H1 (cell line): ENCODE measurements around the gene GPR162. TPM values are rescaled to one million over a fixed set of nuclear protein-coding genes. Genes with fewer than 3 reads are reported as not detected.

Experiments
- CTCF ChIA-PET: fragments of 300-600 bp; sonication (Branson Sonifier 250); formaldehyde crosslinking; loops from one replicate; lab custom pipeline; 2021; ENCODE audit not compliant: partially characterized antibody; lab: Charles Lee
- POLR2A ChIA-PET: fragments of 300-600 bp; sonication (Branson Sonifier 250); formaldehyde crosslinking; loops from one replicate; lab custom pipeline; 2021; ENCODE audit warnings: inconsistent platforms; ENCODE audit not compliant: partially characterized antibody; lab: Charles Lee
- DNase-seq, 2 experiments: peaks; one replicate each; pipeline versions ENCODE4 v3.0.0 to v3.0.0-alpha.2; 2010 to 2022; ENCODE audit warnings: low spot score in 2 of 2, low read depth in 1 of 2, mixed read lengths in 1 of 2
- FAIRE-seq: peaks from 2 replicates; lab custom pipeline; 2011; peaks lifted over from hg19 to GRCh38; lab: Jason Lieb, UNC
- H2AFZ ChIP-seq: 2 replicates; pipeline ENCODE4 v1.8.1; 2012; ENCODE audit warnings: low read length, inconsistent platforms
- H2AK5ac ChIP-seq: 2 replicates; pipeline ENCODE4 v1.6.1; 2013; ENCODE audit warnings: low read depth, low read length
- H2BK120ac ChIP-seq: replicated peaks from 2 replicates; pipeline ENCODE3; 2013; ENCODE audit warnings: low read depth, low read length, inconsistent platforms
- H2BK12ac ChIP-seq: 2 replicates; pipeline ENCODE4 v1.6.1; 2013; ENCODE audit warnings: low read depth, low read length
- H2BK15ac ChIP-seq: 2 replicates; pipeline ENCODE4 v1.6.1; 2013; ENCODE audit warnings: low read length
- H2BK20ac ChIP-seq: 2 replicates; pipeline ENCODE4 v1.6.1; 2013; ENCODE audit warnings: low read length
- H2BK5ac ChIP-seq: 2 replicates; pipeline ENCODE4 v1.6.1; 2013; ENCODE audit warnings: low read depth, low read length
- H3K14ac ChIP-seq: 2 replicates; pipeline ENCODE4 v1.6.1; 2013; ENCODE audit warnings: inconsistent platforms; ENCODE audit not compliant: insufficient read length
- H3K18ac ChIP-seq: 2 replicates; pipeline ENCODE4 v1.6.1; 2013; ENCODE audit warnings: low read length; ENCODE audit errors: extremely low read depth
- H3K23ac ChIP-seq: 2 replicates; pipeline ENCODE4 v1.6.1; 2013; ENCODE audit warnings: inconsistent platforms; ENCODE audit not compliant: insufficient read length
- H3K23me2 ChIP-seq: 2 replicates; pipeline ENCODE4 v1.6.1; 2013; ENCODE audit warnings: low read depth, low read length
- H3K27ac ChIP-seq: 2 replicates; pipeline ENCODE4 v1.6.1; 2011; ENCODE audit warnings: low read depth, low read length, inconsistent platforms
- H3K27me3 ChIP-seq, 4 experiments: replicated peaks in 1 of 4; 1 replicate in 1 of 4; 2 replicates in 3 of 4; pipeline versions ENCODE4 v1.6.1 to v1.8.1; 2011 to 2013; ENCODE audit warnings: low read length in 3 of 4, mild to moderate bottlenecking in 3 of 4, inconsistent platforms in 2 of 4, mixed read lengths in 2 of 4, moderate library complexity in 1 of 4; ENCODE audit not compliant: control insufficient read depth in 3 of 4, insufficient read depth in 3 of 4; ENCODE audit errors: extremely low read depth in 1 of 4
- H3K36me3 ChIP-seq, 4 experiments: 2 replicates each; pipeline versions ENCODE4 v1.6.1 to v1.8.1; 2011 to 2013; ENCODE audit warnings: mild to moderate bottlenecking in 4 of 4, low read length in 3 of 4, moderate library complexity in 2 of 4, control low read depth in 1 of 4, inconsistent platforms in 1 of 4; ENCODE audit not compliant: insufficient read depth in 4 of 4, control insufficient read depth in 2 of 4
- H3K4ac ChIP-seq: replicated peaks from 2 replicates; pipeline ENCODE3; 2013; ENCODE audit warnings: low read length, low read depth, mixed read lengths, inconsistent platforms; ENCODE audit not compliant: insufficient read length
- H3K4me1 ChIP-seq, 4 experiments: replicated peaks in 1 of 4; 1 replicate in 1 of 4; 2 replicates in 3 of 4; pipeline versions ENCODE4 v1.6.1 to v1.8.1; 2011 to 2013; ENCODE audit warnings: low read length in 3 of 4, inconsistent platforms in 2 of 4, mixed read lengths in 1 of 4; ENCODE audit not compliant: insufficient read depth in 4 of 4, control insufficient read depth in 3 of 4
- H3K4me2 ChIP-seq, 2 experiments: 2 replicates each; pipeline versions ENCODE4 v1.6.1 to v1.8.1; 2011 to 2013; ENCODE audit warnings: low read depth in 2 of 2, low read length in 2 of 2, control low read depth in 1 of 2, inconsistent platforms in 1 of 2, mild to moderate bottlenecking in 1 of 2; ENCODE audit not compliant: insufficient read depth in 1 of 2
- H3K4me3 ChIP-seq, 4 experiments: fragments of 200-600, 300-600 bp in 1 of 4; sonication (generic), shearing (Covaris generic), sonication (Bioruptor Twin) in 1 of 4; 2 replicates each; pipeline versions ENCODE4 v1.5.1 to v1.8.1; 2011 to 2016; ENCODE audit warnings: low read length in 4 of 4, low read depth in 3 of 4, control low read depth in 2 of 4, inconsistent platforms in 2 of 4, mild to moderate bottlenecking in 2 of 4, mixed read lengths in 1 of 4, moderate library complexity in 1 of 4; ENCODE audit not compliant: insufficient read depth in 2 of 4; ENCODE audit errors: extremely low read depth in 1 of 4
- H3K56ac ChIP-seq: replicated peaks from 2 replicates; pipeline ENCODE3; 2013; ENCODE audit warnings: low read depth, mild to moderate bottlenecking, mixed read lengths, low read length, inconsistent platforms; ENCODE audit not compliant: insufficient read length
- H3K79me1 ChIP-seq: 2 replicates; pipeline ENCODE4 v1.6.1; 2013; ENCODE audit warnings: low read depth, low read length, control low read depth
- H3K79me2 ChIP-seq, 2 experiments: 2 replicates each; pipeline versions ENCODE4 v1.6.1 to v1.8.1; 2012 to 2013; ENCODE audit warnings: low read length in 2 of 2, mild to moderate bottlenecking in 2 of 2, inconsistent platforms in 1 of 2; ENCODE audit not compliant: insufficient read depth in 2 of 2, control insufficient read depth in 1 of 2
- H3K9ac ChIP-seq, 4 experiments: replicated peaks in 1 of 4; 1 replicate in 1 of 4; 2 replicates in 3 of 4; pipeline versions ENCODE4 v1.6.1 to v1.8.1; 2011 to 2013; ENCODE audit warnings: low read depth in 3 of 4, low read length in 3 of 4, control low read depth in 2 of 4, mild to moderate bottlenecking in 2 of 4, moderate library complexity in 2 of 4, inconsistent platforms in 1 of 4; ENCODE audit errors: extremely low read depth in 1 of 4
- H3K9me3 ChIP-seq, 2 experiments: 2 replicates each; pipeline versions ENCODE4 v1.6.1 to v1.8.1; 2012 to 2013; ENCODE audit warnings: mild to moderate bottlenecking in 2 of 2, moderate library complexity in 2 of 2, control low read depth in 1 of 2, inconsistent platforms in 1 of 2, low read depth in 1 of 2, low read length in 1 of 2, mixed read lengths in 1 of 2; ENCODE audit not compliant: insufficient read depth in 2 of 2
- H4K20me1 ChIP-seq, 2 experiments: replicated peaks in 1 of 2; 2 replicates each; pipeline versions ENCODE3 to v1.8.1; 2011 to 2013; ENCODE audit warnings: inconsistent platforms in 2 of 2, low read length in 2 of 2, mild to moderate bottlenecking in 1 of 2; ENCODE audit not compliant: insufficient read depth in 2 of 2, control insufficient read depth in 1 of 2
- H4K5ac ChIP-seq: 2 replicates; pipeline ENCODE4 v1.6.1; 2013; ENCODE audit warnings: low read length, low read depth, mixed read lengths, inconsistent platforms; ENCODE audit not compliant: insufficient read length
- H4K8ac ChIP-seq: 2 replicates; pipeline ENCODE4 v1.8.0; 2013; ENCODE audit warnings: mild to moderate bottlenecking, moderate library complexity, low read length, inconsistent platforms; ENCODE audit not compliant: insufficient read depth; ENCODE audit errors: extremely low read depth
- H4K91ac ChIP-seq: replicated peaks from 2 replicates; pipeline ENCODE3; 2013; ENCODE audit warnings: low read length, mixed read lengths, inconsistent platforms; ENCODE audit not compliant: insufficient read length
- BRCA1 ChIP-seq: IDR thresholded peaks from 2 replicates; pipeline ENCODE4 v1.6.1; 2012; ENCODE audit warnings: low read depth, low read length, improper control_type of control experiment
- CTCF ChIP-seq, 3 experiments: IDR thresholded peaks; 1 replicate in 2 of 3; 2 replicates in 1 of 3; pipeline versions ENCODE4 v1.5.1 to v1.6.1; 2011; ENCODE audit warnings: low read length in 3 of 3, mild to moderate bottlenecking in 3 of 3, inconsistent platforms in 2 of 3, low read depth in 1 of 3, moderate library complexity in 1 of 3; ENCODE audit not compliant: insufficient read depth in 1 of 3; ENCODE audit errors: control extremely low read depth in 1 of 3
- FOSL1 ChIP-seq: IDR thresholded peaks from 2 replicates; pipeline ENCODE4 v1.6.1; 2011; ENCODE audit warnings: mild to moderate bottlenecking, low read depth, low read length, moderate library complexity; ENCODE audit not compliant: insufficient read depth
- HDAC6 ChIP-seq: IDR thresholded peaks from one replicate; pipeline ENCODE4 v1.7.1; 2012; ENCODE audit warnings: low read depth, mild to moderate bottlenecking, inconsistent platforms, low read length, moderate library complexity
- JUN ChIP-seq: IDR thresholded peaks from 2 replicates; pipeline ENCODE4 v1.6.1; 2011; ENCODE audit warnings: low read depth, mild to moderate bottlenecking, improper control_type of control experiment, low read length
- MAX ChIP-seq: IDR thresholded peaks from 2 replicates; pipeline ENCODE4 v1.6.1; 2012; ENCODE audit warnings: inconsistent platforms
- NRF1 ChIP-seq: IDR thresholded peaks from 2 replicates; pipeline ENCODE4 v1.6.1; 2011; ENCODE audit warnings: mild to moderate bottlenecking, low read depth, low read length, improper control_type of control experiment
- PHF8 ChIP-seq: fragments of 200-600 bp; sonication (generic); conservative IDR thresholded peaks from 2 replicates; pipeline ENCODE4 v1.7.1; 2012; ENCODE audit warnings: low read depth, mild to moderate bottlenecking, inconsistent platforms, low read length, moderate library complexity
- SIX5 ChIP-seq: IDR thresholded peaks from 2 replicates; pipeline ENCODE4 v1.6.1; 2011; ENCODE audit warnings: mild to moderate bottlenecking, low read depth, low read length
- WGBS, 2 experiments: shearing (Covaris generic) in 1 of 2; methylation state at CpG; one replicate each; pipeline versions ENCODE4 v1.1.6 to v1.1.7; 2013 to 2015; ENCODE audit warnings: low lambda C conversion rate in 2 of 2, mixed read lengths in 2 of 2, inconsistent platforms in 1 of 2, low coverage in 1 of 2, missing lambda C conversion rate in 1 of 2; ENCODE audit not compliant: insufficient replicate concordance in 2 of 2, insufficient coverage in 1 of 2, insufficient read length in 1 of 2; ENCODE audit errors: extremely low coverage in 1 of 2, missing lambda C conversion rate in 1 of 2; 5-methylcytosine and 5-hydroxymethylcytosine counted together
- polyA plus RNA-seq, 7 experiments: library from polyadenylated mRNA; depleted of rRNA in 3 of 7; stranded (reverse) in 5 of 7; unstranded in 2 of 7; fragments of >200 nt in 5 of 7; fragments of 200-250 nt in 2 of 7; gene quantifications; 1 replicate in 5 of 7; 2 replicates in 1 of 7; 4 replicates in 1 of 7; pipeline versions ENCODE4 v1.2.1 to v1.2.3, GENCODE V29; 2011 to 2013; ENCODE audit warnings: missing spikeins in 2 of 7, mixed read lengths in 2 of 7
- total RNA-seq: library from RNA; stranded (reverse); fragmentation: NEBNext Ultra II Directional; extraction: Animal tissue kit (Norgen Biotek cat#: 25700); gene quantifications from 2 replicates; pipeline ENCODE4 v1.2.1, GENCODE V29; 2021

Gene GPR162
- total and polyA plus RNA-seq, 2 of the 8 experiments (the other 6 are each of a cell fraction or from before 2014, with no cell fraction given) = 7.3 to 8.8 TPM

DNA sequence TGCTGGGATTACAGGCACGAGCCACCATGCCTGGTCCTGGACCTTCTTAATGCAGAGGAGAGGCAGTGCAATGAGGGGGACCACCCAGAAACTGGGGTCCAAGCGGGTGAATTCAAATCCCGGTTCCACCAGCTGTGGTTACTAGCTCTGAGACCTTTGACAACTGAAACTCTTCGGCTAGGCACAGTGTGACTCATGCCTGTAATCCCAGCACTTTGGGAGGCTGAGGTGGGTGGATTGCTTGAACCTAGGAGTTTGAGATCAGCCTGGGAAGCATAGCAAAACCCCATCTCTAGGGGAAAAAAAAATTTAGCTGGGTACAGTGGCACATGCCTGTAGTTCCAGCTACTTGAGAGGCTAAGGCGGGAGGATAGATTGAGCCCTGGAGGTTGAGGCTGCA is 37.3 kb upstream of the GPR162 start:
- Histone ChIP-seq H2AK5ac (no peak overlapping the region), H3K4me2 (no peak overlapping the region), H3K23me2 (no peaks in the 10 kb centered on the region), H2AFZ (no peak overlapping the region), H3K4me3 (no peak overlapping the region), H3K27me3 (no peaks in the 10 kb centered on the region), H3K56ac (no peak overlapping the region), H4K91ac (no peak overlapping the region), H2BK12ac (no peak overlapping the region), H3K79me2 (no peaks in the 10 kb centered on the region), H3K36me3 (no peaks in the 10 kb centered on the region), H4K8ac (no peak overlapping the region), H3K9ac (no peak overlapping the region), H4K5ac (no peak overlapping the region), H4K20me1 (no peaks in the 10 kb centered on the region), H3K4ac (no peak overlapping the region), H2BK120ac (no peak overlapping the region), H3K27ac (no peak overlapping the region; the same call in 1 of the 2 replicates), H2BK15ac (no peak overlapping the region)
- POLR2A ChIA-PET = interaction anchor here (0.6 to 2.0 kb wide), 5 partner anchors 13 to 247 kb away, joined by 3 to 7 read pairs (median 5); partner anchors contain the start of gene MLF2
- DNase-seq = no peak
- 80% methylated on average over 5 of the region's 5 CpGs; no CpG with 5 or more reads in 1 of the 2 experiments for WGBS, 2 experiments
- TF ChIP-seq HDAC6 (no peak), JUN (no peak), SIX5 (no peak), BRCA1 (no peak), PHF8 (no peak), CTCF (IDR thresholded peaks at IDR 0.05; ENCODE audit: control extremely low read depth in 1 of 3, insufficient read depth in 1 of 3, low read depth in 1 of 3, low read length in 3 of 3) (no peak), MAX (no peak), NRF1 (no peak), FOSL1 (no peak)
- TF ChIP-seq, all 59 proteins: peak for 0
- H2BK5ac ChIP-seq = no peak overlapping the region
- H3K14ac ChIP-seq = no peak overlapping the region
- H3K9me3 ChIP-seq = no peaks in the 10 kb centered on the region
- H3K79me1 ChIP-seq = no peaks in the 10 kb centered on the region
- no peak overlapping the region for H3K18ac ChIP-seq
- H3K4me1 ChIP-seq = peaks cover 4 to 8% (median 6%) of the 10 kb centered on the region in 4 experiments
- no peak overlapping the region for H3K23ac ChIP-seq
- no peak overlapping the region for H2BK20ac ChIP-seq
- CTCF ChIA-PET = interaction anchor here (0.6 to 29.6 kb wide), 10 partner anchors 9 to 163 kb away, joined by 3 to 532 read pairs (median 8); partner anchors contain the start of genes GNB3, GPR162, LAG3 and MLF2
- no peak for FAIRE-seq
